A172 (cell line): Measurements from ENCODE around the gene TMEM234. TPM values are rescaled to one million over a fixed set of nuclear protein-coding genes. Genes with fewer than 3 reads are reported as not detected.

Experiments
- DNase-seq: peaks from one replicate; pipeline ENCODE4 v3.0.0-alpha.2; 2015; ENCODE audit warnings: low spot score
- total RNA-seq: library from RNA; depleted of rRNA; stranded (reverse); fragments of >200 nt; shearing (Covaris generic); gene quantifications from 2 replicates; pipeline ENCODE4 v1.2.3, GENCODE V29; 2014

TMEM234 gene
- total RNA-seq, 1 experiment from 2014 or later: 5.5 TPM

DNA sequence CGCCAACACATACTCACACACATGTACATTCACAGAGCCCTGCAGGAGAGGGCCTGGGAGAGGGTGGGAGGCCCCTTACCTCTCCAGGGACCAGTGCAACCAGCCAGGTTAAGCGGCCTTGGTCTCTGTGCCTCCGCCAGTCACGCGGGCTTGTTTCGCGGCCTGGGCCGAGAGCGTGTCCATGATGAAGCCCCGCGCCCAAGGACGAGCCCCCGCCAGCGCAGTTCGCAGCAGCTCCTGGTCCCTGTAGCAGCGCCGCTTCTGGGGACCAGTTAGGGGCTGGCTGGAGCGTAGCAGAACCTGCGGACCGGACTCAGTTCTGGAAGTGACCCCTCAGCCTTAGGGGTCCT is 17.6 kb upstream of the TMEM234 start:
- DNase-seq: no peak

DNA sequence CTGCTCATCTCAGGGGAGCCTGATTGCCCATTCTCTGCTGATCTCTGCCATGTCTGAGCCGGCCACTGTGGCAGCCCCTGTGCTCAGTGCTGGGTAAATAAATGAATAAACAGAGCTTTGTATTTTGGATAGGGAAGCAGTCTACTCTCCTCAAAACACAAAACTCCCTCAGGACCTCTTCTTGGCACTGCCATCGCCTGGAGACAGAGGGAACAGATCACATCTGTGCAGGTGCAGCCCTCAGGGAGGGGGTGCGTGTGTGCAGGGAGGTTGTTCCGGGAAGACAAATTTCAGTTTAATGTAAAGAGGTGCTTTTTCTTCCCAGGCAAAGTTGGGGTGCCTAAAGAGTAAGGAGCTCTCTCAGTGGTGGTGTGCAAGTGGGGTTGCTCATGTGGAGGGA is 17.2 kb upstream of the TMEM234 start:
- no peak for DNase-seq

- DNase-seq: no peak
These were observed 12.6 kb upstream of the TMEM234 start for GRCh38 chr1:32234792-32235191.

DNA sequence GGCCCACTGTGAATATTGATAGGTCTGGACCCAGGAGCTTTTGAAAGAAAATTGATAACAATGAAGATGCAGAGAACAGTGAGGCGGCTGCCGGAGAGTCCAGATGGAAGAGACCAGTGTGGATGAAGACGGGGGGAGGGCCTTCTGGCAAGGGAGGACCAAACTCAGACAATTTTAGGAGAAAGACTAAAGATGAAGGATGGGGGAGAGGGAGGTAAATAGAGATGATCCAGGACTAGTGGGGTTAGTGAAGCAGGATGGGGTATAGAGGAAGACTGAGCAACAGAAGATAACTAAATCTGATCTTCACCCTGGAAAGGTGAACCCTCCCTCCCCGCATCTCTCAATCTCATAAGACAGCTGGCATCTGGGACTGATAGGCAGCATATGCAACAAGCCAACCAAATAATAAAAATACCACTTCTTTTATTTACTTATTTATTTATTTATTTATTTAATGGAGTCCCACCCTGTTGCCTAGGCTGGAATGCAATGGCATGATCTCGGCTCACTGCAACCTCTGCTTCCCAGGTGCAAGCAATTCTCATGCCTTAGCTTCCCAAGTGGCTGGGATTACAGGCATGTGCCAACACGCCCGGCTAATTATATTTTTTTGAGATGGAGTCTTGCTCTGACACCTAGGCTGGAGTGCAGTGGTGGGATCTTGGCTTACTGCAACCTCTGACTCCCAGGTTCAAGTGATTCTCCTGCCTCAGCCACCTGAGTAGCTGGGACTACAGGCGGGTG is 10.6 kb upstream of the TMEM234 start:
- no peak for DNase-seq

DNA sequence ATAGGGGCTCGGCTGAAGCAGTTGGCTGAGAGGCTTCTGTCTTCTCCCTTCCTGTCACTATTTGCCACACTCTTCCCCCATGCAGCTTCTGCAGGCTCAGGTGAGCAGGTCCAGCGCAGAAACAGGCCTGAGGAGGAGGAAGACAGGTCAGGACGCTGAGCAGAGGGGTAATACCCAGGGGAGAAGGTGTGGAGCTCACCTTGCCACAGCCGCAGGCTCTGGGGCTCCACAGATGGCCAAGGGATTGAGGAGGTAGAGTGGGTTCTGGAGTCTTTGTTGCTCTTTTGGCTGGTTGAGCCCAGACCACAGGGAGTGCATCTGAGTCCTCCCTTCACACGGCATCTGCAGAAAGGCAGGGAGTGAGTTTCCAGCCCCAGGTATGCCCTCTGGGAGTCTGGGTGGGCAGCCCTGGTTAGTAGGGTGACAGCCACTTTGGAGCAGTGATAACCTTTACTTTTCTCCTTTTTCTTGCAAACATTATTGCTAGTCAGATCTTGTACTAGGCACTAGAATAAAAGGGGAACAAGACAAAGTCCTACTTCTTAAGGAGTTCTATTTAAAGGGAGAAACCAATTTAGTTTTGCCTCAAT is 9.8 kb upstream of the TMEM234 start:
- DNase-seq: no peak

GRCh38 chr1:32228771-32229170 is 6.6 kb upstream of the TMEM234 start:
- DNase-seq: no peak

- no peak for DNase-seq
These were observed 2.1 kb upstream of the TMEM234 start for GRCh38 chr1:32224285-32224684.

DNA sequence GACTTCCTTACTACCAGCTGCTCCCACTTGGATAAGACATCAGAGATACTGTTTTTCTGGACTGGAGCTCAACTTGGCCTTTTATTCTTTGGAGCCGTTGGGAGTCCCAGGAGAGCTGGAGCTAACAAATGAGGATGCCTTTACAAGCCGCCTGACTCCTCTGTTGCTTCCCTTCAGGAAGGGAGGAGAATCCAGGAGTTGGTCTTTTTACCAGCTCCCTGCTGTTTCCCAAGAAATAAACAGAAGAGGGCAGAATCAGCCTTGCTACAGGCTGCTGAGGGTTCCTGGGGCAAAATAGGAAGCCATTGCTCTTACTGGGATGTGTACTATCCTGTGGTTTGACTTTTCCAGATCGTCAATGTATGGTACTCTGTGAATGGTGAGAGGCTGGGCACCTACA is 1.5 kb upstream of the TMEM234 start:
- DNase-seq: no peak

- no peak for DNase-seq
These were observed 573 bp downstream of the TMEM234 start for GRCh38 chr1:32221581-32221979.

- DNase-seq: no peak
These were observed 1.2 kb downstream of the TMEM234 start for GRCh38 chr1:32220746-32221580.

DNA sequence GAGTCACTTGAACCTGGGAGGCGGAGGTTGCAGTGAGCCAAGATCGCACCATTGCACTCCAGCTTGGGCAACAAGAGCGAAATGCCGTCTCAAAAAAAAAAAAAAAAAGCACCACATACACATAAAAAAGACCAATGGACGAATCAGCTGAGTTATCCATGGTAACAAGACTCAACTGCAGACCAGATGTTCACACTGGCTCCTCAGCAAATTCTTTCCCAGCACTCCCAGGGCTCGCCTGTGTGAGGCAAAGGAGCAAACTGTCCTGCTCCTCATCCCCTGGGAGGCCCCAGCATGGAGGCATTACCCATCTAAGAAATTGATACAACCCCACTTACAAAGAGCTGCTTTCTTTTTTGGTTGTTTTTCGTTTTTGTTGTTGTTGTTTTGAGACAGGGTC is 3.1 kb downstream of the TMEM234 start:
- DNase-seq: no peak

- no peak for DNase-seq
These were observed 5.6 kb downstream of the TMEM234 start for GRCh38 chr1:32216566-32216965.

GRCh38 chr1:32215629-32216480 is 6.3 kb downstream of the TMEM234 start:
- DNase-seq: peak; percentile 38

GRCh38 chr1:32208891-32209328 is 13.2 kb downstream of the TMEM234 start, which contains the start of gene DCDC2B:
Gene DCDC2B (plus strand): TSS chr1:32209089. CDS start chr1:32209094, 5 bp downstream.
- DNase-seq: peak; percentile 37

DNA sequence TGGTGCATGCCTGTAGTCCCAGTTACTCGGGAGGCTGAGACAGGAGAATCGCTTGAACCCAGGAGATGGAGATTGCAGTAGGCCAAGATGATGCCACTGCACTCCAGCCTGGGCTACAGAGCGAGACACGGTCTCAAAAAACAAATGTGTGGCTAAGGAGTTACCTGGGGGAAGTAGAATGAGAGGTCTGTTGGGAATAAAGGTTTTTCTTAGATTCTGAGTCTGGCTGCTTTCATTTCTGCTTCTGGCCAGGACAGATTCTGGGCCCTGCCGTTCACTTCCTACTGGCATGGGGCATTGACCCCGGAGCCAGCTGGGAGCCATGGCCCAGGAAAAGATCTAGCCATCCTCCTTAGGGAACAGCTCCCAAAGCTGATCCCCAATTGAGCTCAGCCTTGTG is 13.7 kb downstream of the TMEM234 start:
- no peak for DNase-seq

DNA sequence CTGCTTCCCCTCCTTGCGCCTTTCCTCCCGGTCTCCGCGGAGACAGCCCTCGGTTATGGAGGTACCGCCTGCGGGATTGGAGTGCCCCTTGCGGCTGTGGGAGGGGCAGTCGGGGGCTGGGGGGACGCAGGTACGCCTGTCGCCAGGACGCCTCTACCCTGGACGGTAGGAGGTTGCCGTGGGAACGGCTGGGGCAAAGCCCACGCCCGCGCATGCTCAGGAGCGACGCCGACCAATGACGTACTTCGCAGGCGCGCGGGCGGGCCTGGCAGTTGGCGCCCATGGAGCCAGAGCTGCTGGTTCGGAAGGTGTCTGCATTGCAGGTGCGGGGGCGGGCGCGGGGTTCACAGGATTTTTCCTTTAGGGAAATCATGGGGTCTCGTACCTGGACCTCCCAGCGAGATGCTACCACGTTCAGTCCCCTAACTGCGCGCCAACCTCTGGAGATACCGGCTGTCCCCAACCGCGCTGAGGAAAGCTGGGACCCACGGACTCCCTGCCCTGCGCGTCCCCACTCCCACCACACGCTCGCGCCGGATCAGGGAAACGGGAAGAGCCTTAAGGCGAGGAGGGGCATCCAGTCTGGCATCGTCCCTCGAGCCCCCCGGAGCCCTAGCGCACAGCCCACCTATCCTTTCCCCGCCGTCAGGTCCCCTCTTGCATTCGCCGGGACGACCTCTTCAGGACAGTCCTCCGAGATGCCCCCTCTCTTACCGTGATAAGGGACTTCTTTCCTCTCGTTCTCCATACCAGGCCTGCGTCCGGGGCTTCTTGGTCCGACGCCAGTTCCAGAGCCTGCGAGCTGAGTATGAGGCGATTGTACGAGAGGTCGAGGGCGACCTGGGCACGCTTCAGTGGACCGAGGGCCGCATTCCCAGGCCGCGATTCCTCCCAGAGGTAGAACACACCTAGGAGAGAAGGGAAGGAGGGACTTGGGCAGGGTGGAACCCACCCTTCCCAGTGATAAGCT is 16.5 kb downstream of the TMEM234 start, which contains the start of gene IQCC:
Gene IQCC, plus strand, starts transcription at position 271 of the 970 bp plus-strand sequence. Its CDS starts 11 bp downstream, at position 282.
- DNase-seq: no peak

DNA sequence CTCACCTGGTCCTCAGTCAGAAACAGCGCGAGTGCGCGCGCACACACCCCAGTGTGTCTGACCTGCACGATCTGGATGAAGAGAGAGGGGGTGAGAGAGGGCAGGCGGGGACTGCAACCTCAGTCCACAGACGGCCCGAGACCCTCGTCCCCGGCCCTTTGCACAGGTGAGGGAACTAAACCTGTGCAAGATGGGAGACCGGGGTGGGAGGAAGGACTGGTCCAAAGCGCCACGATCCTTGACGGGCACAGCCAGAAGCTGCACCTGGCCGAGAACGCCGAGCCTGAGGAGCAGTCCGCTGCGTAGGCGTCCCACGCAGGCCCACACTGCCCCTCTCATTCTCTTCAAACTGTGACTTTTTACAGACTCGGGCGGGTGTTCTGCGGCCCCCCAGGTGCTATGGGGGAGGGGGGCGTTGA is 17.2 kb downstream of the TMEM234 start:
- no peak for DNase-seq

GRCh38 chr1:32201011-32201855 is 20.9 kb downstream of the TMEM234 start:
- no peak for DNase-seq

DNA sequence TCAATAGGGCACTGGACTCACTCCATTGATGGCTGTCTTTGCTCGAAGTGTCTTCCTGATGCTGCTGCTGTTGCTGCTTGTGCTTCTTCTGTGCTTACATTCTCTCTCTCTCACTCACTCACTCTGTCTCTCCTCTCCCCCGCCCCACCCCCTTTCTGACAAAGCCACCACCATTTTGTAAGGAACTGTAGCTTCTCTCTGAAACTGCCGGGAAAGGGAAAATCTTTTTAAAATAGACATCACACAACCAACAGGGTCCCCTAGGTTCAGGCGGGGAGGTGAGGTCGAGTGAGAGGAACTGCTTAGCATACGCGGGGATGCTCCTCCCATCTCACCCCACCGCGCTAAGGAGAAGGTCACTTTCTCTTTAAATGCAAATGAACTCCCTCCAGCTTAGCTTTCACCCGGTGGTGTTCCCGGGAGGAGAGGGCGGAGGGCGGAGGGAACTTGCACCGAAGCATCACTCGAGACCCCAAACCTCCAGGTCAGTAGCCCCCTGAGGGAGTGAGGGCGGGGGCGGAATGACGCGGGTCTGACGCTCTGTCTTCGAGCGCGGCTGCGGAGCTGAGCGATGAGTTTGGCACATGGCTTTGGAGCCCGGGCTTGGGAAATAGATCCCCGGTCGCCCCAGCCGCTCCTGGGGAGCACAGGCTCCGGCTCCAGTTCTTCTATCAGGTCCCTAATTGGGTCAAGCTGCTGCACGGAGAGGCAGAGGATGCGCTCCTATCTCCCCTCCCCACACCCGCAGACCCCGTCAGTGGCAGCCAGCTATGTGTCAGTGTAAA is 21.7 kb downstream of the TMEM234 start, which contains the start of gene CCDC28B:
Gene CCDC28B, plus strand, starts transcription at position 370 of the 785 bp plus-strand sequence. CDS start 1,341 bp downstream, outside the sequence.
- DNase-seq: no peak
